C4-2B (cell line): ENCODE results near the gene CTNNA3.

Experiments used
- ZFX ChIP-seq: fragments of 450-650 bp; IDR thresholded peaks from 2 replicates; pipeline ENCODE4 v1.6.1; 2017
- TF ChIP-seq, protein P1 (sequence below): fragments of 450-650 bp; conservative IDR thresholded peaks from 2 replicates; pipeline ENCODE4 v1.5.1; 2017; ENCODE audit warnings: mild to moderate bottlenecking

- TF ChIP-seq, protein P1, sequence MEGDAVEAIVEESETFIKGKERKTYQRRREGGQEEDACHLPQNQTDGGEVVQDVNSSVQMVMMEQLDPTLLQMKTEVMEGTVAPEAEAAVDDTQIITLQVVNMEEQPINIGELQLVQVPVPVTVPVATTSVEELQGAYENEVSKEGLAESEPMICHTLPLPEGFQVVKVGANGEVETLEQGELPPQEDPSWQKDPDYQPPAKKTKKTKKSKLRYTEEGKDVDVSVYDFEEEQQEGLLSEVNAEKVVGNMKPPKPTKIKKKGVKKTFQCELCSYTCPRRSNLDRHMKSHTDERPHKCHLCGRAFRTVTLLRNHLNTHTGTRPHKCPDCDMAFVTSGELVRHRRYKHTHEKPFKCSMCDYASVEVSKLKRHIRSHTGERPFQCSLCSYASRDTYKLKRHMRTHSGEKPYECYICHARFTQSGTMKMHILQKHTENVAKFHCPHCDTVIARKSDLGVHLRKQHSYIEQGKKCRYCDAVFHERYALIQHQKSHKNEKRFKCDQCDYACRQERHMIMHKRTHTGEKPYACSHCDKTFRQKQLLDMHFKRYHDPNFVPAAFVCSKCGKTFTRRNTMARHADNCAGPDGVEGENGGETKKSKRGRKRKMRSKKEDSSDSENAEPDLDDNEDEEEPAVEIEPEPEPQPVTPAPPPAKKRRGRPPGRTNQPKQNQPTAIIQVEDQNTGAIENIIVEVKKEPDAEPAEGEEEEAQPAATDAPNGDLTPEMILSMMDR: no peak
- no peak for TF ChIP-seq ZFX
Measured at GRCh38 chr10:67518756-67519155, 177.2 kb downstream of the CTNNA3 start.
